ENCODE data around the gene DDX19B.
"Not testable (repeated sequence)": the region's sequence is repeated elsewhere in the genome, so short reads cannot be mapped to it uniquely, and the experiment has no call there.

The DDX19B gene

DNA sequence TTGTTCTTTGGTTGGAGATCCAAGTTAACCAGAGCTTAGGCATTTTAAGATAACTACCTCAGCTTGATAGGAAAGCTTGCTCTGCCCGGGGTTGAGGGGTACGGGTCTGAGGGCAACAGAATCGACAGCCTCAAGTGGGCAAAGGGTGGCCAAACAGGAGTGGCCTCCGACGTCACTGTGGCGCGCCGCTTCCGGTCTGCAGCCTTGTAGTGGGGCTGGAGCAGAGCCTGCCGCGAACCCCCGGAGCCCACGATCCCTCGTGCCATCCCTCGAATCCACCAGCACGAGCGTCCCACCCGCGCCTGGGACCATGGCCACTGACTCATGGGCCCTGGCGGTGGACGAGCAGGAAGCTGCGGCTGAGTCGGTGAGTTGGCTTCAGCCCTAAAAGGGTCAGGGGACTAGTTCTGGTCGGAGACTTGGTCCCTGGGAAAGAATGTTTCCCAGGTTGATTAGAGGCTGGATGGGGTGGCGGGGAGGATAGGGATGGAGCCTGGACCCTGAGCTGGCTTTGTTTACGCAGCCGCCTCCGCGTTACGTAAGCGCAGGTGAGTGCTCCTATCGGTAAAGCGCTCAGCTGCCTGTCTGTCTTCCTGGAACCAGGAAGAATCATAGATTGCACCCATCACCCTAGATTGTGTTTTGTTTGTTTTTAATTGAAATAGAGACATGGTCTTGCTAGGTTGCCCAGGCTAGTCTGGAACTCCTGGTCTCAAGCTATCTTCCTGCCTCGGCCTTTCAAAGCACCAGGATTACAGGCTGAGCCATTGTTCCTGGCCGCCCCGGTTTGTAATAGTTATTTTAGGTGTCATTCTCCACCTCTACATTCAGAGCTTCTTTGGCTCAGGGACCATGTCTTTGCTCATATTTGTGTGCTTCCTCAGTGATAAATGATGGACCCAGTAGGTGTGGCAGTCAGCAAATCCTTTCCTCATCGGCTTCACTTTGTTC lies at the start of gene DDX19B:
Gene DDX19B (plus strand): TSS at position 199 of the 951 bp plus-strand sequence. CDS start 112 bp downstream, at position 311.
- DNase-seq (ENCODE audit: low spot score), result peak; percentile 45

- DNase-seq (ENCODE audit: low spot score), result not testable (repeated sequence)
Measured at GRCh38 chr16:70249697-70250096, 49.3 kb upstream of the DDX19B start.

GRCh38 chr16:70250748-70251628 lies 48.0 kb upstream of the DDX19B start:
- DNase-seq (ENCODE audit: low spot score), result peak; percentile 32

GRCh38 chr16:70251629-70252354 lies 47.2 kb upstream of the DDX19B start, which contains the start of gene EXOSC6:
EXOSC6 (minus strand) TSS chr16:70251940; CDS start chr16:70251900, 40 bp downstream.
- peak; percentile 91 for DNase-seq (ENCODE audit: low spot score)

GRCh38 chr16:70252355-70252988 lies 46.5 kb upstream of the DDX19B start:
- no peak for DNase-seq (ENCODE audit: low spot score)

DNA sequence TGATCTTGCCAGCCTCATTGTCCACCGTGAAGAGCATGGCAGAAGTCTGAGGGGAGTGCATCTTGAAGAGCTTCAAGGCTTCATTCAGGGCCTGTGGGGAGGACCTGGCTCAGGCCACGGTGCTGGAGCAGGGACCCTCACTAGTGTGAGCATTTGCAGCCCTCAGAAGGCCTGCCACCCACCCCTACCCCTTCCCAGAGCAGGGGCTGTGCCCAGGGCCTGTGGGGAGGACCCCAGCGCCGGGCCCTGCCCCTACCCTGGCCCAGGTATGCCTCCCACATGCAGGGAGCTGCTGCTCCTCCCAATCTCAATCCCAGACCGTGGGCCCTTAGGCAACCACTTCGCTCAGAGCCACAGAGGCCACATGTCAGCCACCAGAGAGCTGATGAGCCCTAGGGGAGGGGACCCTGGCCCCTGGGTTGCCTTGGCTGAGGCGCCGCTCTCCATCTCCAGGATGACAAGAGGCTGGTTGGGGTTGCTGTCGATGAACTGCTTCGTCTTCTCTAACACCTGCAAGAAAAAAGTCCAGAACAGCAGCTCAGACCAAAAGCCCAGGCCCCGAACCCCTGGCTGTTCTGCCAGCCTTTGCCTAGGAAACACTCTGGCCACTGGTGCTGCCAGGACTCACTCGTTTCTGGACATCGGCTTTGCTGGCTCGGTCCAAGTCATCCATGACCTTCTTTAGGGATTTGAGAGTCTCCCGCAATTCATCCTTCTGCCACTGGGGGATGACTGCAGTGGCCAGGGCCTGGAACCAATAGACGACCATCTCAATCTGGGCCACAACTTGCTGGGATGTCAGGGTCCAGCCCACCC lies 45.5 kb upstream of the DDX19B start:
- DNase-seq (ENCODE audit: low spot score), result peak; percentile 34

- no peak for DNase-seq (ENCODE audit: low spot score)
Measured at GRCh38 chr16:70254180-70254964, 44.6 kb upstream of the DDX19B start.

- DNase-seq (ENCODE audit: low spot score), result no peak
Measured at GRCh38 chr16:70254965-70255286, 44.1 kb upstream of the DDX19B start.

DNA sequence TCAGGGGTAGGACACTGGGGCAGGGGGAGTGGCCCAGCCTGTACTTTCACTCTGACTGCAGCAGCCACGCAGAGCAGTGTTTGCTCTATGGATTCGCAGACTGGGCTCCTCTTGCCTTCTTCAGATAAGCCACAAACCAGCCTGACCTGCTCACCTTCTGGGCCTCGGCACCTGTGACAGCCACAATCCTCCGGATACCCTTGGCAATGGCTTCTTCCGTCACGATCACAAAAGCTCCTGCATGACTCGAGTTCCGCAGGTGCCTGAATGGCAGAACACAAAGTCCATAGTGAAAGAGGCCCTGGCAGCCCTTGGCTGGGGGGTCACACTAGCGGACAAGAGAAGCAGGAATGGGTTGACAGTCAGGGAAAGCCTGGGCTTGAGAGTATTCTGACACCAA lies 43.4 kb upstream of the DDX19B start:
- DNase-seq (ENCODE audit: low spot score), result no peak

DNA sequence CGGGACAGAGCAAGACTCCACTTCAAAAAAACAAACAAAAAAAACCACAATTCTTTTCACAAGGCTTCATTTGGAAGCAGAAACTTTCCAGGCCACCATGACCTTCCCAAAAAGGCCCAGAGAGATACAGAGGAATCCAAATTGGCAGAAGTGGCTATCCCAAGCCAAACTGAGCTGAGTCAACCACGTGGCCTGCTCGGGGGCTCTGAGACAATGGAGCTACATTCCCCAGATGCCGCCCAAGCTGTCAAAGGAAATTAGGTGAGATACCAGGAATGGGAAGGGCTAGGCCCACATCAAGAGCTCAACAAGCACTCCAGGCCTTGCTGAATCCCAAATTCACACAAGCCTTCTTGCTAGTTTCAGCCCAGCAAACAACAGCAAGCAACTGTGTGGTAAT lies 41.6 kb upstream of the DDX19B start:
- no peak for DNase-seq (ENCODE audit: low spot score)

DNA sequence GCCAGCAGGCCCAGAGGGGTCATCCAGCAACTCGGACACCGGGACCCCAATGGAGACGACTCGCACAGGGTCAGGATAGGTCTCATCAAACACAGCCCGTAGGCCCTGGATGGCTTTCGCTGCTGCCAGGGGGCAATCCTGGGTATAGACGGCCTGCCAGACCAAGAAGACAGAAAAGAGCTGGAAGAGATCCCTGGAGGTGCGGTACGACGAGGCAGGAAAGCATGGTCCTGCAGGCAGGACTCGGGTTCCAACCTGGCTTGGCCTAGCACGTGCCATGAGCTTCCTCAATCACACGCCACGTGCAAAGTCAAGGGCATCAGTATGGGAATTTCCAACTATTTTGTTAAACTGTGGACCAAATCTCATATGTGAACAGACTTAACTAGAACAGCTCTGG lies 40.9 kb upstream of the DDX19B start:
- DNase-seq (ENCODE audit: low spot score), result no peak

DNA sequence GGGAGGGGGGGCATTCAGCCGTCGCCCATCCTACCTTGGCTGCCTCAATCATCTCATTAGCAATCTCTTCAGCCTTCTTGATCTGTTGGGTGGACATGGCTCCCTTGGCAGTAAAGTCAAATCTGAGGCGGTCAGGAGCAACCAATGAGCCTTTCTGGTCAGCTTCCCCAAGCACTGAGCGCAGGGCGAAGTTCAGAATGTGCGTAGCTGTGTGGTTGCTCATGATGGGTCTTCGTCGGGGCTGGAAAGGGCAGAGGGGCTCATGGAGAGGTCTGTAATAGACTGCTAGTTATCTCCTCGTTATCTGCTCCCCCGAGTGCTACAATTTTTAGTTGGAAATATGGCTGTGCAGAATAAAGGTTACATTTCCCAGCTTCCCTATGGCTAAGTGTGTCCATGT lies 40.0 kb upstream of the DDX19B start:
- DNase-seq (ENCODE audit: low spot score), result no peak

GRCh38 chr16:70259903-70260302 lies 39.1 kb upstream of the DDX19B start:
- DNase-seq (ENCODE audit: low spot score), result not testable (repeated sequence)

DNA sequence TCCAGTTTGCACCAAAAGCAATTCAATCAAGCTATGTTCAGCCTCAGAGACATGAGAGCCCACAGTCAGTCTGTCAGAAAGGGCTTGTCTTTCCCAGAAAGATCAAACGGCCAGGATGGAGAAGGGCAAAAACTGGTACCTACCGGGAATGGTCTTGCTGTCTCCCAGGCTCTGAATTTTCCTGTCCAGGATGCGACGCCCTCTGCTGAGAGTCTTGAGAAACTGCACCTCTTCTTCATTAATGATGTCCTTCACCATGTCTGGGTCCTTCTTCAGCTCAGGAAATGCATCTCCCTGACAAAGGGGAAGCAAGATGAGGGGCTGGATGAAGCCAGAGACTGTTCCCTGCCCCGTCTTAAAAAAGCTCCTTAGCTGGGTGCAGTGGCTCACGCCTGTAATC lies 31.5 kb upstream of the DDX19B start:
- DNase-seq (ENCODE audit: low spot score), result peak; percentile 28

GRCh38 chr16:70267922-70268321 lies 31.1 kb upstream of the DDX19B start:
- not testable (repeated sequence) for DNase-seq (ENCODE audit: low spot score)

- DNase-seq (ENCODE audit: low spot score), result no peak
Measured at GRCh38 chr16:70269471-70269870, 29.5 kb upstream of the DDX19B start.

DNA sequence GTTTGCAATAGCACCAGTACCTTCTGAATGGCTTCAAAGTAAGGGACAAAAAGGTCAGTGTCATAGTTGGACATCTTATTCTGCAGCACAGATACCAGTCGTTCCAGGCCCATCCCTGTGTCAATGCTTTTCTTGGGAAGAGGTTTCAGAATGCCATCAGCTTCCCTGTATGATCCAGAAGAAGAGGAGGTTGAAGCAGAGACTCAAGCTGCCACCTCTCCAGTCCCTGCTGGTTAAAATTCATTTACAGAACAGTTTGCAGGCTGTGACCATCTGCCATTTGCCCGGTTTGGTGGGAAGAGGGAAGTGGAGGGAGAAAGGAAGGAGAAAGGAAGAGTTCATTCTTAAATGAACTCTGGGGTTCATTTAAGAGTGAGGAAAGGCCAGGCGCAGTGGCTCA lies 28.8 kb upstream of the DDX19B start:
- no peak for DNase-seq (ENCODE audit: low spot score)

GRCh38 chr16:70271696-70272095 lies 27.3 kb upstream of the DDX19B start:
- DNase-seq (ENCODE audit: low spot score), result no peak

- no peak for DNase-seq (ENCODE audit: low spot score)
Measured at GRCh38 chr16:70276392-70276791, 22.6 kb upstream of the DDX19B start.
